Neural cell (in vitro differentiated cells): ENCODE measurements around the gene RPS6KA2.

Experiments
- EP300 ChIP-seq: fragments of 450-650 bp; conservative IDR thresholded peaks from 2 replicates; pipeline ENCODE4 v1.6.1; 2014; ENCODE audit warnings: antibody characterized with exemption, mild to moderate bottlenecking, moderate library complexity; ENCODE audit not compliant: poor library complexity, severe bottlenecking
- EZH2 ChIP-seq: fragments of 200-600, 300-800 bp; shearing (Covaris generic), sonication (generic); IDR thresholded peaks from 2 replicates; pipeline ENCODE4 v1.6.1; 2014; ENCODE audit warnings: antibody characterized with exemption, low read length, borderline replicate concordance, mild to moderate bottlenecking; ENCODE audit not compliant: insufficient read depth, poor library complexity, severe bottlenecking
- MXI1 ChIP-seq: fragments of 450-650 bp; conservative IDR thresholded peaks from 2 replicates; pipeline ENCODE4 v1.6.1; 2014; ENCODE audit warnings: antibody characterized with exemption, mild to moderate bottlenecking; ENCODE audit not compliant: poor library complexity, severe bottlenecking
- POLR2AphosphoS5 ChIP-seq: IDR thresholded peaks from 2 replicates; pipeline ENCODE4 v1.6.1; 2012
- RAD21 ChIP-seq: fragments of 450-650 bp; conservative IDR thresholded peaks from 2 replicates; pipeline ENCODE4 v1.6.1; 2014; ENCODE audit warnings: antibody characterized with exemption, mild to moderate bottlenecking, moderate library complexity
- REST ChIP-seq: IDR thresholded peaks from 2 replicates; pipeline ENCODE4 v1.6.1; 2012; ENCODE audit warnings: borderline replicate concordance
- SMC3 ChIP-seq: fragments of 450-650 bp; conservative IDR thresholded peaks from 2 replicates; pipeline ENCODE4 v1.6.1; 2014; ENCODE audit warnings: antibody characterized with exemption, mild to moderate bottlenecking, moderate library complexity; ENCODE audit not compliant: poor library complexity
- TAF1 ChIP-seq: IDR thresholded peaks from 2 replicates; pipeline ENCODE4 v1.6.1; 2012; ENCODE audit warnings: low read depth
- TF ChIP-seq, protein P1 (sequence below): fragments of 450-650 bp; IDR thresholded peaks from 2 replicates; pipeline ENCODE4 v1.5.1; 2014; ENCODE audit warnings: antibody characterized with exemption, mild to moderate bottlenecking, moderate library complexity; ENCODE audit not compliant: poor library complexity, severe bottlenecking

DNA sequence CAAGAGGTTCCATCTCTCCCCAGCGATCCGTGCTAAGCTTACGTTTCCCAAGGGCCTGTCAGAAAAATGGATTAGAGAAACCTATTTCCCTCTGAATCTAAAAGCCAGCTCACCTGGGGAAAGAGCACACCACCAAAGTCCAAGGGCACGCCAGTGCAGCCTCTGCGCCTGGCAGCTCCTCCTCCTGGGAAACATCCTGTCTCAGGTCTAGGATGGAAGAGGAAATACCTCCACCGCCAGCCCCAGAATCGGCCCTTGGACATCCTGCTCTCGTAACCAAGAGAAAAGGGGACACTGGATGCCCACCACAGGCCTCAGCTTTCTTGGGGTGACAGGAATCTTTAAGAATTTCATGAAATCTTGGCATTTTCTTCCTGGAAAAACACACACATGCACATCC, 59.2 kb downstream of the RPS6KA2 start:
- TF ChIP-seq POLR2AphosphoS5: no peak
- TF ChIP-seq, protein P1, sequence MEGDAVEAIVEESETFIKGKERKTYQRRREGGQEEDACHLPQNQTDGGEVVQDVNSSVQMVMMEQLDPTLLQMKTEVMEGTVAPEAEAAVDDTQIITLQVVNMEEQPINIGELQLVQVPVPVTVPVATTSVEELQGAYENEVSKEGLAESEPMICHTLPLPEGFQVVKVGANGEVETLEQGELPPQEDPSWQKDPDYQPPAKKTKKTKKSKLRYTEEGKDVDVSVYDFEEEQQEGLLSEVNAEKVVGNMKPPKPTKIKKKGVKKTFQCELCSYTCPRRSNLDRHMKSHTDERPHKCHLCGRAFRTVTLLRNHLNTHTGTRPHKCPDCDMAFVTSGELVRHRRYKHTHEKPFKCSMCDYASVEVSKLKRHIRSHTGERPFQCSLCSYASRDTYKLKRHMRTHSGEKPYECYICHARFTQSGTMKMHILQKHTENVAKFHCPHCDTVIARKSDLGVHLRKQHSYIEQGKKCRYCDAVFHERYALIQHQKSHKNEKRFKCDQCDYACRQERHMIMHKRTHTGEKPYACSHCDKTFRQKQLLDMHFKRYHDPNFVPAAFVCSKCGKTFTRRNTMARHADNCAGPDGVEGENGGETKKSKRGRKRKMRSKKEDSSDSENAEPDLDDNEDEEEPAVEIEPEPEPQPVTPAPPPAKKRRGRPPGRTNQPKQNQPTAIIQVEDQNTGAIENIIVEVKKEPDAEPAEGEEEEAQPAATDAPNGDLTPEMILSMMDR: no peak
- TF ChIP-seq REST: no peak
- no peak for TF ChIP-seq RAD21
- no peak for TF ChIP-seq EP300
- no peak for TF ChIP-seq TAF1
- no peak for TF ChIP-seq EZH2
- no peak for TF ChIP-seq SMC3
- TF ChIP-seq MXI1: no peak
